HCT116 (cell line): ENCODE measurements around the gene C6orf132.

Experiments
- CBX3 ChIP-seq: IDR thresholded peaks from 2 replicates; pipeline ENCODE4 v1.6.1; 2012; ENCODE audit warnings: low read depth
- CEBPB ChIP-seq: IDR thresholded peaks from 2 replicates; pipeline ENCODE4 v1.6.1; 2012; ENCODE audit warnings: low read depth
- CTCF ChIP-seq, 3 experiments: fragments of 200-600 bp in 1 of 3; sonication (generic) in 1 of 3; IDR thresholded peaks in 2 of 3; conservative IDR thresholded peaks in 1 of 3; 2 replicates each; pipeline ENCODE4 v1.5.1; 2012 to 2017; ENCODE audit warnings: low read depth in 2 of 3, low read length in 2 of 3, antibody characterized with exemption in 1 of 3, borderline replicate concordance in 1 of 3, control low read depth in 1 of 3, mild to moderate bottlenecking in 1 of 3, mixed read lengths in 1 of 3, mixed run types in 1 of 3, moderate library complexity in 1 of 3; ENCODE audit not compliant: insufficient read depth in 1 of 3
- POLR2A ChIP-seq: IDR thresholded peaks from 2 replicates; pipeline ENCODE4 v1.7.0; 2011; ENCODE audit warnings: borderline replicate concordance; ENCODE audit not compliant: insufficient read depth, insufficient read length; ENCODE audit errors: extremely low read depth

GRCh38 chr6:42124223-42124836, 18.1 kb downstream of the C6orf132 start:
- TF ChIP-seq CBX3 (no peak), CEBPB (no peak), POLR2A (no peak), CTCF (IDR thresholded peaks at IDR 0.05 in 2 of 3, conservative IDR thresholded peaks at IDR 0.05 in 1 of 3; ENCODE audit: borderline replicate concordance in 1 of 3, insufficient read depth in 1 of 3, low read depth in 2 of 3, low read length in 2 of 3) (no peak)
